ENCODE measurements around the gene ECHDC1.

ECHDC1 gene

GRCh38 chr6:127317388-127318128 lies 25.9 kb downstream of the ECHDC1 start:
- TF ChIP-seq CTCF (IDR thresholded peaks at IDR 0.05) (no peak), ZFX (IDR thresholded peaks at IDR 0.05; ENCODE audit: borderline replicate concordance) (no peak)
- H3K27ac ChIP-seq, result no peak overlapping the region

GRCh38 chr6:127305741-127306140 lies 37.7 kb downstream of the ECHDC1 start:
- H3K27ac ChIP-seq, result no peak overlapping the region
- TF ChIP-seq CTCF (IDR thresholded peaks at IDR 0.05) (no peak), ZFX (IDR thresholded peaks at IDR 0.05; ENCODE audit: borderline replicate concordance) (no peak)

GRCh38 chr6:127303917-127304316 lies 39.5 kb downstream of the ECHDC1 start:
- H3K27ac ChIP-seq, result no peak overlapping the region
- no peak for TF ChIP-seq CTCF (IDR thresholded peaks at IDR 0.05)
- TF ChIP-seq ZFX (IDR thresholded peaks at IDR 0.05; ENCODE audit: borderline replicate concordance), result no peak

- no peak overlapping the region for H3K27ac ChIP-seq
- TF ChIP-seq CTCF (IDR thresholded peaks at IDR 0.05) (peak; percentile 77), ZFX (IDR thresholded peaks at IDR 0.05; ENCODE audit: borderline replicate concordance) (no peak)
Observed at GRCh38 chr6:127302728-127303660, 40.4 kb downstream of the ECHDC1 start.

GRCh38 chr6:127301199-127301700 lies 42.2 kb downstream of the ECHDC1 start:
- H3K27ac ChIP-seq, result no peak overlapping the region
- TF ChIP-seq CTCF (IDR thresholded peaks at IDR 0.05) (no peak), ZFX (IDR thresholded peaks at IDR 0.05; ENCODE audit: borderline replicate concordance) (no peak)

GRCh38 chr6:127300411-127300810 lies 43.0 kb downstream of the ECHDC1 start:
- TF ChIP-seq ZFX (IDR thresholded peaks at IDR 0.05; ENCODE audit: borderline replicate concordance) (no peak), CTCF (IDR thresholded peaks at IDR 0.05) (no peak)
- no peak overlapping the region for H3K27ac ChIP-seq

Measured in 22Rv1 (cell line).